Endothelial cell of umbilical vein (primary cell): ENCODE measurements around the gene SMARCC1.

Source experiments
- CTCF ChIP-seq, 2 donors: IDR thresholded peaks; 1 replicate in 1 of 2; 2 replicates in 1 of 2; pipeline ENCODE4 v1.5.1; 2011; ENCODE audit warnings: low read length in 2 of 2, mild to moderate bottlenecking in 2 of 2, moderate library complexity in 2 of 2, control low read depth in 1 of 2, inconsistent platforms in 1 of 2, low read depth in 1 of 2; ENCODE audit not compliant: insufficient read depth in 1 of 2; ENCODE audit errors: extremely low read depth in 1 of 2
- FOS ChIP-seq: IDR thresholded peaks from 2 replicates; pipeline ENCODE4 v1.6.1; 2011; ENCODE audit warnings: mild to moderate bottlenecking, low read length, moderate library complexity, borderline replicate concordance; ENCODE audit not compliant: insufficient read depth
- POLR2A ChIP-seq: IDR thresholded peaks from 2 replicates; pipeline ENCODE4 v1.6.1; 2012; ENCODE audit warnings: low read depth, mild to moderate bottlenecking, control low read depth, low read length
- POLR2AphosphoS5 ChIP-seq: IDR thresholded peaks from 2 replicates; pipeline ENCODE4 v1.6.1; 2012; ENCODE audit warnings: low read depth, mild to moderate bottlenecking, control low read depth, low read length, moderate library complexity; ENCODE audit not compliant: insufficient read depth

DNA sequence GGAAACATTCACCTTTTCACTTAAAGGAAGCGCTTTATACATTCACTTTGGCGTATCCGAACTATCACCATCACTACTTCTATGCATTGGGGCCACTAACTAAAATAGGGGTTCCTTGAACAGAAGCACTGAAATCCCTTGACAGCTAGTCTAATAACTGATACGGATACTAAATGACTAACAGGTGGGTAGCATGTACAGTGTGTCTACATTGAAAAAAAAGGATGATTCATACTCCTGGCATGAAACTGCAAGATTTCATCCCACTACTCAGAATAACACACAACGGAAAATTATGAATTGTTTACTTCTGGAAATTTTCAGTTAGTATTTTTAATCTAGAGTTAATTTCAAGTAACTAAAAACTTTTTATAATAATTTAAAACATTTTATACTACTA, 96.7 kb downstream of the SMARCC1 start:
- no peak for TF ChIP-seq POLR2AphosphoS5
- TF ChIP-seq CTCF (IDR thresholded peaks at IDR 0.05; ENCODE audit: extremely low read depth in 1 of 2, insufficient read depth in 1 of 2, low read depth in 1 of 2, low read length in 2 of 2), result no peak
- TF ChIP-seq POLR2A, result no peak
- no peak for TF ChIP-seq FOS
